ENCODE data around the gene OBI1.
A peak's percentile ranks its signal among the peaks of the same experiment; 100 is the strongest.

Gene OBI1

DNA sequence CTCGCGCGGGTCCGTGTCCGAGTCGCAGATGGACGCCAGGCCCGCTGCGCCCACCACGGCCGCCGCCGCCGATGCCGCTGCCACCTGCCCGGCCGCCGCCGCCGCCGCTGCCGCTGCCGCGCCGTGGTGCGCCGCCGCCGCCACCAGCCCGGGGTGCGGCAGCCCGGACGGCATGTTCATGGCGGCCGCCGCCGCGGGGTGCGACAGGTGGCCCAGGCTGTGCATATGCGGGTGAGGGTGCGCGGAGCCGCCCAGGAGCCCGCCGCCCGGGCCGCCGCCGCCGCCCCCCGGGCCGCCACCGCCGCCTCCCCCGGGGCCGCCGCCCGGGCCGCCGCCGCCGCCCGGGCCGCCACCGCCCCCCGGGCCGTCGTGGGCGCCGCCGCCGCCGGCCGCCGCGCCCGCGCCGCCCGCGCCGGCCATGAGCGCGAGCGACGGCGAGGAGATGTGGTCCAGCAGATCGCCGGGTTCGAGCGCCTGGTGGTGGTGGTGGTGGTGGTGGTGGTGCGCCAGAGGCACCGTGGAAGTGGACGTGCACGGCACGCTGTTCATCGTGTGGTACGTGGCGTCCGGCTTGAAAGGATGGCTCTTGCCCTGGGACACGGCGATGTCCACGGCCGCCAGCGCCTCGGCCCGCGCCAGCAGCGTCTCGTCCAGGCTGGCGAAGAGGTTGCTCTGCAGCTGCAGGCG, 56.9 kb downstream of the OBI1 start:
- DNase-seq: no peak

DNA sequence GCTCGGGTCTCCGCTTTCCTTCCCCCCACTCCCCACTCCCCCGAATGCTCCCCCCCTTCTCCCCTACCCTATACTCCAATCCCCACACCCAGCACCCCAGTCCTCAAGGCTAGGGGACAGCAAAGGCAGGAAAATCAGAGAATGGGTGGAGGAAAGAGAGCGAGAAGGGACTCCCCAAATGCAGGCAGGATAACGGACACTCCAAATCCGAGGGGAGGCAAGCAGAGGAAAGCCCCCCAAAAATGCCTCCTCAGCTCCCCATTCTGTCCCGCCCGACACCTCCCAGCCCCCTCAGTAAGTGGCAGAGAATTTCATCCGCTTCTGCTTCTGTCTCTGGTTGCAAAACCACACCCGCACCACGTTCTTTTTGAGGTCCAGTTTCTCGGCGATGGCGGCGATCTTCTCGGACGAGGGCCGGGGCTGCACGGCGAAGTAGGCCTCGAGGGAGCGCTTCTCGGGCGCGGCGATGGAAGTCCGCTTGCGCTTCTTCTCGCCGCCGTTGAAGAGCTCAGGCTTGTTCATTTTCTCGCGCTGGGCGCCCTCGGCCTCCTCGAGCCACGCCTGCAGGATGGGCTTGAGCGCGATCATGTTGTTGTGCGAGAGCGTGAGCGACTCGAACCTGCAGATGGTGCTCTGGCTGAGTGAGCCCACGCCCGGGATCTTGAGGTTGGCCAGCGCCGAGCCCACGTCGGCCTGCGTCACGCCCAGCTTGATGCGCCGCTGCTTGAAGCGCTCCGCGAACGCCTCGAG, 57.7 kb downstream of the OBI1 start:
- DNase-seq: peak; percentile 52

- DNase-seq: no peak
These were observed 58.6 kb downstream of the OBI1 start for GRCh38 chr13:78600280-78600883.

- no peak for DNase-seq
These were observed 59.2 kb downstream of the OBI1 start for GRCh38 chr13:78599645-78600279.

GRCh38 chr13:78598966-78599644, 59.9 kb downstream of the OBI1 start:
- no peak for DNase-seq

DNA sequence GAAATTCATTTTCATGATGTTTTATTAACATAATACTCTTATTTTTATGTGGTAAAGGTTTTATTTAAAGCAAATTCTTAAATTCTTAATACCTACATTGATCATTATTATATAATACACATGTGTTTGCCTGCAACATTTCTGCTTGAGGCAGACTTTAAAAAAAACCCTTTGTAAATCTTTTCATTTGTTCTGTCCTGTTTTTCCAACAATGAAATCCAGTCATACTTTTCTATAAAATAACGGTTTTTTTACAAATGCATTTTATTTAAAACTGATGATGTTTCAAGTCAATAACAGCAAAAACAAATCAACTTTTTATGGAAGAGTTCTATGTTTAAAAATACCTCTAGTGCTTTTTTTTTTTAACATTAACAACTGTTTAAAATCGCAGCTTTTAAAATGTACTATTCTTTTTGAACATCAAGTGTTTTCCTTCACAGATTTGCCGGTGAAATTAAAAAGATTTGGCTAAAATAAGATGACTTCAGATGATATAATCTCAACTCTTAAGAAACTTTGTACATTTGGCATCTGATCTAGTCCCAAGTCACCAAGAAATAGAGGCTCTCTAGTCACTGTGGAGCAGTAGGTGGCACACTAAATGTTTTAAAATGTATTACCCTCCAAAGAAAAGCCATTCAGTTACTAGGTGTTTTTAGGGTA, 60.7 kb downstream of the OBI1 start:
- no peak for DNase-seq

DNA sequence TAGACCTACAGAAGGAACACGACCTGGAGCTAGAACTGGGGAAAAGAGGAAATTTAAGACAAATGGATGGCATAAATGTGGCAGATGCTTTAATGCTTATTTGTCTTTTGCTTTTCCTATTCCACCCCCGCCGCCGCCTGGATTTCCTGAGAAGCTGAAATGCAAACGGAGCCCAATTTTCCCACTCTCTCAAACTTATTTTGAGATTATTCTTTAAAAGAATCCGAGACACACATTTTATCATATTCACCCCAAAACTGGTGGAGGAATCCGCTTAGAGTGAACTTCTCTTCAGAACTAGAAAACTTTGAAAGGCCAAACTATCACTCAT, 61.4 kb downstream of the OBI1 start:
- DNase-seq: no peak

DNA sequence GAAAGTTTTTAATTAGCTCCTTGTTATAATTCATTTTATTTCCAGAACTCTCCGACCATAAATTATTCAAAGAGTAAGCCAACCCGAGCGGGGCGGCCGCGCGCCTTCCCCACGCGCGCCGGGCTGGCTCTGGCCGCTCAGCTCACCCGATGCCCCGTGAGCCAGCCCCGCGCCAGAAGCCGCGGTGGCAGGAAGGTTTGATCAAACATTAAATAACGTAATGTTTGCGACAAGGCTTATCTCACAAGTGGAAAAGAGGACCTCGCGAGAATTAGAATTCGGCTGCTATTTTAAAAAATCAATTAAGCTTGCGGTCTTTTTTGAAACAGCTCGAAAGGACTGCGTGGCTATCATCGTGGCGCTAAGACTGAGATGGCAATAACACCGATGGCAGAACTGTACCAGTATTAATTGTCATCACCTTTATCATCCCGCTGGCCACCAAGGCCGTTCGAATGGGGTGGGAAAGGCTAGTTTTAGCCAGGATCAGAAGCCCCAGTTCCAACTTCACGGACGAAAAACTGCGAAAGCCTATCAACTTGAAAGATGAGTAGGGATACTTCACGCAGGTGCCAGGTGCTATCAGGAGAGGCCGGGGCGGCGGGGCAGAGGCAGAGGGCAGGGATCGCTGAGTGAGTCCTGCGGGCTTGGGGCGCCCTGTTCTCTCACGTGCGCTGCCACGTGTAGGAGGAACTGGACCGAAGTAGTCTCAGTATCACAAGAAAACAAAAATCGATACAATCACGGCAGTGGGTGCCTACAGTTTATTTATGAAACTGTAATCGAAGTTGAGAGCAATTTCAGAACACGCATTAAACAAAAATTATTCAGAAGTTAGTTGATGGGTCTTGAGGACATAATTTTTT, 62.0 kb downstream of the OBI1 start:
- DNase-seq: no peak

DNA sequence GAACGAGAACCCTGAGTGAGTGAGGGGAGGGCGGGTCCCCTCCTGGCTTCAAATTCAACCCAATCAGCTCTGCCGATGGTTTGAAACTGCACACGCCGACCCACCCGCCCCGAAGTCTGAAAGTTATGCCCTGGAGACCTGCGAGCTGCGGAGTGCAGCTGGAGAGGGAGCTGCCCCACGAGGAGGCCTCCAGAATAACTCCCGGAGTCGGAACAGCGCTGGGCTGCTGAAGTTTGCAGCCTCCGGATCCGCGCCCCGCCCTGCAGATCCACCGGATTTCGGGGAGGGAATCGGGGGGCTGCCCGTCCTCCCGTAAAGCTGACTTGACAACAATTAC, 62.6 kb downstream of the OBI1 start:
- DNase-seq: no peak

DNA sequence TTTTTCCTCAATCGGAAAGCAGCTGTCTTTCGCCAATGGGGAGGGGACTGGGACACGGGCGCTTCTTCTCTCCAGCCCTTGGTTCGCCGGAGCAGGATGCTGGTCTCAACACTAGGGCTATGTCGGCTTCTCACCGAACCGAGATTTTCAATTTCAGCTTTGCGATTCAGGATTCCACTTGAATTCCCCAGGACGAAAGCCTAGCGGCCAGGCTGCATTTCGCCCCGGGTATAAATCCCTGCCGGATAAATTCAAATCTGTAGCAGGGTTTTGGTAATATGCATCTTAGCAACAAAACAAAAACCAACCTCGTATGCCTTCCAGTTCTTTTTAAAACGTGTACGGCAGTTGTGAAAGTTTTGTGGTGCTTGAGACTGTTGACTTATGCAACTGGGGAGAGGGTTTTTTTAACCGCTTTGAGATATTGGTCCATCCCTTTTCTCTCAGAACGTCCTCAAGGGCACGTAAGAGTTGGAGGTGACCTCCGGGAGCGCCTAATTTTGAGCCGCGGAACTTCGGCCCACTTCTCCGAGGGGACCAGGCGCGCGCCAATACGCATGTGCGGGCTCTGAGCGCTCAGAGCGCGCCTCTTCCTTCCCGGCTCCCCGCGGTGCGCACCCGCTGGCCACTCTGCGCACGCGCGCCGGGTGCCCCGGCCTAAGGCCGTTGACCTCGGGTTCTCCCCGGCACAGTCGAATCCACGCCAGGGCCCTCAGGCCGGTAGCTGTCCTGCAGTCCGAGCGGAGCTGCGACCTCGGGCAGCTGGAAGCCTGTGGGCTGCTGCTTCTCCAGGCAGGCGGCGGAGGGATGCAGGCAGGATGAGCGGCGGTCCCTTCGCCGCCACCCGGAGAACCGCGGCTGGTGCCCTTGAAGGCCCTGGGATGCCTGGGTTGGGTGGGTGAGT, 63.2 kb downstream of the OBI1 start:
- DNase-seq: no peak

DNA sequence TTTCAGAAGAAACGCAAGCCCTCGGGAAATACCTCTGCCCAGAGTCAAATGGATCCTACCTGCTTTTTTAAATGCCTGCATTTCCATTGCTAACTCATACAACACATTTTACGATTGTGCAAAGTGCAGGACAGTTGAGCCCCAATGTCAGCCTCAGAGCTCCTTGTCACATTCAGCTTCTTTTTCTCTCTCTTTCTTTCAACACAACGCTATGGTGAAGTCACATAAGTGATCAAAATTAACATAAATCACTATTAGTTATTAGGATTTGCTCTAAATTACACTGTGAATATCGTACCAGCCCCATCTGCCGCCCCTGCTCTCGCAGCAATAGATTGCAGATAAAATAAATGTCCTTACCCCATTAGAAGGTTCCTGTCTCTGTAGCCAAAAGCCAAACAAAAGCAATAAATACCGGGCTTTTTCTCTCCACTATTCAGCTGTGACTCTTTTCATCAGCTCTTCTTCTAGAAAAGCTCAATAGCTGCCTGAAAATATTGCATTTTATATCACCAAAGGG, 64.4 kb downstream of the OBI1 start:
- no peak for DNase-seq

DNA sequence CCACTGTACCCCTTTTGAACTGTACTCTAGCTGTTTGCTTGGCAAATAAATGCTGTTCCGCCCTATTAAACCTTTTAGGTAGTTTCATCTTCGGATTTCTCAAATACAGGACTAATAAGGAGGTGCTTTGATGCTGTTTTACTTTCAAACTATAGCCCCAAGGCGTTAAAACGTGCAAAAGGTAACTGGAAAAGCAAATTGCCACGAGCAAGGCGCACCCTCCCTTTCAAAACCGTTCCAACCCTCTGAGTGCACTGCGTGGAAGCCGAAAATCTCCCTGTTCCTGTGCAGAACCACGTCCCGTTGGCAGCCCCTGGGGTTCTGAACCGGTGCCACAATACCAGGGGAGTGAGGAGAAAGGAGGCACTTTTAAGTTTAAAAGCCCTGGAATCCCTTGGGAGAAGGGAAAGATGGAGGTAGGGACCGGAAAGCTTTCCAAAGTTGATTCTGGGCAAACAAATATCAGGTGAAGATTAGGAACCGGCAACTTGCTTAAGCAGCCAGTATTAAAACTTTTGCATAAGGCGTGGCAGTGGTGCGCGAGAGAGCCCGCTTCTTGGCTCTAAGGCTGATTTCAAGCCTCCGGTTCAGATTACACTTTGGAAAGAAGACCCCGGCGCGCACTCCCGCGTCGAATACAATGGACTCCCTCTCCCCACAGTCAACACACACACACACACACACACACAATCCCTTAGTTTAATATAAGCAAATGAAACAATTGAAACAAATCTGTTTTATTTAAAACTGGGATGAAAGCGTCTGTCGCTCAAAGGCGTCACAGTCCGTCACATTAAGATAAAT, 65.1 kb downstream of the OBI1 start:
- no peak for DNase-seq

- DNase-seq: no peak
These were observed 65.8 kb downstream of the OBI1 start for GRCh38 chr13:78593129-78593528.

GRCh38 chr13:78592584-78592983, 66.4 kb downstream of the OBI1 start:
- no peak for DNase-seq

- peak; percentile 60 for DNase-seq
These were observed 69.7 kb downstream of the OBI1 start for GRCh38 chr13:78589206-78589605.

DNA sequence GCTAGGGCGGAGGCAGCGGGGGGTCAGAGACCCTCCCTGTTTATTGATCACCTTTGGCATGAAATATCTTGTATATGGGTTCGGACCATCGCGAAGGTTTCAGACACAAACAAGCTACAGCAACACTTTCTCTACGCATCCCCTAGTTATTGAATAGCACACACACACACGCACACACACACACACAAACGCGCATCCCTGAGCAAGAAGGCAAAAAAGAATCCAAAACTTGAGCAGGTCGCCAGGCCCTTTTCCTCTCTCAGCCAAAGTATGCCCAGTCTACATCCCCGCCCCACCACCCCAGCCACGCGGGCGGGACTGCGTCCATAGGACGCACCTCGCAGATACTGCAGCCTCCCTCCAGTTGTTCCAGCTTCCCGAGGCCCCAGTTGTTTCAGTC, 71.6 kb downstream of the OBI1 start:
- no peak for DNase-seq

DNA sequence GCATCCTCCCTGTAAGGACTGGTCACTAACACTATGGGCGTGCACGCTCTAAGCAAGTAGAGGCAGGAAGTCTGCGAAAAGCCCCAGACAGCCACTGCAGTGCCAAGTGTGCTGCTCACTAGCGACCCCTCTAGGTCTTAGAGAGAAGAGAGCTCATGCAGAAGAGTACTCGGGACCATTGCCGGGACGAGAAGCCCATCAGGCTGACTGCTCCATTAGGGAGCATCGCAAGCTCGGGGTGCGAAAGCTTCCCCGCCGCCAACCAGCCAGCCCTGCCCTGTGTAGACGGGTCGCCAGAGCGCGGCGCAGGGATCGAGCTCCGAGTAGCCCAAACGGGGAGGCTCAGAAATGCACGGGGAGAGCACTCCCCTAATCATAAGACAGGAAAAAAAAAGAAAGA, 72.2 kb downstream of the OBI1 start:
- DNase-seq: no peak

GRCh38 chr13:78576261-78576660, 82.7 kb downstream of the OBI1 start:
- DNase-seq: no peak

DNA sequence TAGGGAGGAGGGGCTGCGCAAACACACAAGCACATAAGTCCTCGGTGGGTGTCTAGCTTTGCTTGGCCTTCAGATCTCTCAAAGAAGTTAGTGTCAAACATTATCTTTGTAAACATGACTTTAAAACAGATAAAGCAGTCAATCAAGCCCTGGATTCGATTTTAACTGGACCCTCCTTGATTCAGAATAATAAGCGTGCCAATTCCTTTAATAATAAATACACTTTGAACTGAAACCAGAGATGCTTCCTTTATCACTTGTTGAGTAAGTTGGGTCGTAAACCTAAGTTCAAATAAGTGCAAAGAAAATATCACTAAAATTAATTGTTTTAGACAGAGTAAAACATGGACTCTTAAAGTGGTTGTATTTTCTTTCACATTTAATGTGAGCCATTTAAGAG, 86.5 kb downstream of the OBI1 start:
- no peak for DNase-seq

DNA sequence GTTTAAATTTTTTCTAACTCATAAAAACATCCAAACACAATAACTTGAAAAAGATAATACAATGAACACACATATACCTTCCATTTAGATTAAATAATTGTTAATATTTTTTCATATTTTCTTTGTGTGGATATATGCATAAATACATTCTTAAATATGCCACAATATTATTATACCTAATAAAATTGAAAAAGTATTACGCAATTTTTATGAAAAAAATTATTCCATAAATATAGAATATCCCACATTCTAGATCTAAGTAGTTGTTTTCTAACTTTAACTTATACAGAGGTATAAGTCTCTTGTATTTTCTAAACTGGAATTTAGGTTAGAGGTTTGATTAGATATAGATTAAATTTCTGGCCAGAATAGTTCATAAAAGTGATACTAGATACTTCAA, 89.9 kb downstream of the OBI1 start:
- no peak for DNase-seq

Data from femur (tissue), 1 donor.